ENCODE results near the gene MGMT. TPM values are rescaled to one million over a fixed set of nuclear protein-coding genes. Genes with fewer than 3 reads are reported as not detected.

MGMT gene
- total RNA-seq, 3 donors from 2014 or later = 15.4 to 17.5 (median 16.3) TPM

DNA sequence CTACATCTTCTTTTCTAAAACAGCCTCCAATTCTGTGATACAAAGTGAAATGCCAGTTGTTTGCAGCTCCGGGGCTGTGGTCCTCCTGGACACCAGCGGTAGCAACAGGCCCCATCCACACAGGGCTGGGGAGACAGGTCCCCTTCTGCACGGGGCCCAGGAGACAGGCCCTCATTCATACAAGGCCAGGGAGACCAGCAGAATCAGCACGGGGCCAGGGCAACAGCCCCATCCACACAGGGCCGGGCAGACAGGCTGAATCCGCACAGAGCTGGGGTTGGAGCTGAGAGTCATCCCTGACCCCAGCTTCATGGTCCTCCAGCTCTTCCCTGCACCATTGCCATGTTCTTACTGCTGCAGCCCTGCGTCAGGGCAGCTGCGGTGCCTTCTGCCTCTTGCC lies 238.6 kb downstream of the MGMT start:
- intact Hi-C loops (cut with DNase I, micrococcal nuclease) = no loop called here
- H3K9me3 ChIP-seq = no peaks in the 10 kb centered on the region
- TF ChIP-seq, protein P1, sequence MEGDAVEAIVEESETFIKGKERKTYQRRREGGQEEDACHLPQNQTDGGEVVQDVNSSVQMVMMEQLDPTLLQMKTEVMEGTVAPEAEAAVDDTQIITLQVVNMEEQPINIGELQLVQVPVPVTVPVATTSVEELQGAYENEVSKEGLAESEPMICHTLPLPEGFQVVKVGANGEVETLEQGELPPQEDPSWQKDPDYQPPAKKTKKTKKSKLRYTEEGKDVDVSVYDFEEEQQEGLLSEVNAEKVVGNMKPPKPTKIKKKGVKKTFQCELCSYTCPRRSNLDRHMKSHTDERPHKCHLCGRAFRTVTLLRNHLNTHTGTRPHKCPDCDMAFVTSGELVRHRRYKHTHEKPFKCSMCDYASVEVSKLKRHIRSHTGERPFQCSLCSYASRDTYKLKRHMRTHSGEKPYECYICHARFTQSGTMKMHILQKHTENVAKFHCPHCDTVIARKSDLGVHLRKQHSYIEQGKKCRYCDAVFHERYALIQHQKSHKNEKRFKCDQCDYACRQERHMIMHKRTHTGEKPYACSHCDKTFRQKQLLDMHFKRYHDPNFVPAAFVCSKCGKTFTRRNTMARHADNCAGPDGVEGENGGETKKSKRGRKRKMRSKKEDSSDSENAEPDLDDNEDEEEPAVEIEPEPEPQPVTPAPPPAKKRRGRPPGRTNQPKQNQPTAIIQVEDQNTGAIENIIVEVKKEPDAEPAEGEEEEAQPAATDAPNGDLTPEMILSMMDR (IDR thresholded peaks at IDR 0.05) = no peak
- no peak for ATAC-seq
- H3K4me1 ChIP-seq (ENCODE audit: low read depth) = peaks cover 7% of the 10 kb centered on the region
- H3K4me3 ChIP-seq = no peak overlapping the region
- no peaks in the 10 kb centered on the region for H3K36me3 ChIP-seq (ENCODE audit: low read depth)
- no peak for DNase-seq

DNA sequence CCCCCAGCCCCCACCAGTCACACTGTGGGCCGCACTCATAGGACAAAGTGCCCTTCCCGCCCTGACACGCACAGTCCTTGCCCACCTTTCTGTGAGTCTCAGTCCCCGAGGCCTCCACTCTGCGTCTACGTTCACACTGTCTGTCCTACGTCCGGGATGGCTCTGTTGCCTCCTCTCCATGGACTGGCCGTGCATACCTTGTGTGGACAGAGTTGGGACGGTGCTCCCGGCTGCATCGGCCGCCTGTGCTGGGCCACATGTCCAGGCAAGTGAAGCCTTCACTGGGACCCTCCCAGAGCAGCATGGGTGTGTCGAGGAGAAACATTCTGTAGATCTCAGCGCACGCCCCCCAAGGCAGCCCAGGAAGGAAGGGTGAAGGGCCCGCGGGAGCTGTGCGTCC lies 239.0 kb downstream of the MGMT start:
- peaks cover 7% of the 10 kb centered on the region for H3K4me1 ChIP-seq (ENCODE audit: low read depth)
- no peaks in the 10 kb centered on the region for H3K9me3 ChIP-seq
- intact Hi-C loops (cut with DNase I, micrococcal nuclease) = no loop called here
- no peak overlapping the region for H3K4me3 ChIP-seq
- DNase-seq (no peak), ATAC-seq (no peak)
- TF ChIP-seq, protein P1 (IDR thresholded peaks at IDR 0.05) = no peak
- H3K36me3 ChIP-seq (ENCODE audit: low read depth) = no peaks in the 10 kb centered on the region

DNA sequence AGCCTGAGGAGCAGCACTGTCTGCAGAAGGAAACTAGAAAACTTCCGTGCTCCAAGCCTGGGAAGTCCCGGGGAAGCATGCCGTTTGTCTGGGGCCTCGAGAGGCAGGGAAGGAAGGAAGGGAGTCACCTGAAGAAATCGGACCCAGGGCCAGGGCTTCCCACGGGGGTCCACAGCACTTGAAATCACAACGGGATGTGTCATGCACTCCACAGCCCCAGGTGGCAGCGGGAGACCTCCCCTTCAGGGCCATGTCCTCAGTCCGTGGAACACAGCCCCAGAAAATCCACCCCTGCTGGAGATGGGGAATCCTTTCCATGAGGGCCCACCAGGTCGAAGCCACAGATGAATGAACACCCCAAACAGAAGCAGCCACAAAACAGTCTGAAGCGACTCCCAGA lies 239.5 kb downstream of the MGMT start:
- Histone ChIP-seq H3K9me3 (no peaks in the 10 kb centered on the region), H3K4me1 (ENCODE audit: low read depth) (peaks cover 7% of the 10 kb centered on the region), H3K4me3 (no peak overlapping the region), H3K36me3 (ENCODE audit: low read depth) (no peaks in the 10 kb centered on the region)
- DNase-seq = no peak
- intact Hi-C loops (cut with DNase I, micrococcal nuclease) = no loop called here
- TF ChIP-seq, protein P1 (IDR thresholded peaks at IDR 0.05) = no peak
- no peak for ATAC-seq

DNA sequence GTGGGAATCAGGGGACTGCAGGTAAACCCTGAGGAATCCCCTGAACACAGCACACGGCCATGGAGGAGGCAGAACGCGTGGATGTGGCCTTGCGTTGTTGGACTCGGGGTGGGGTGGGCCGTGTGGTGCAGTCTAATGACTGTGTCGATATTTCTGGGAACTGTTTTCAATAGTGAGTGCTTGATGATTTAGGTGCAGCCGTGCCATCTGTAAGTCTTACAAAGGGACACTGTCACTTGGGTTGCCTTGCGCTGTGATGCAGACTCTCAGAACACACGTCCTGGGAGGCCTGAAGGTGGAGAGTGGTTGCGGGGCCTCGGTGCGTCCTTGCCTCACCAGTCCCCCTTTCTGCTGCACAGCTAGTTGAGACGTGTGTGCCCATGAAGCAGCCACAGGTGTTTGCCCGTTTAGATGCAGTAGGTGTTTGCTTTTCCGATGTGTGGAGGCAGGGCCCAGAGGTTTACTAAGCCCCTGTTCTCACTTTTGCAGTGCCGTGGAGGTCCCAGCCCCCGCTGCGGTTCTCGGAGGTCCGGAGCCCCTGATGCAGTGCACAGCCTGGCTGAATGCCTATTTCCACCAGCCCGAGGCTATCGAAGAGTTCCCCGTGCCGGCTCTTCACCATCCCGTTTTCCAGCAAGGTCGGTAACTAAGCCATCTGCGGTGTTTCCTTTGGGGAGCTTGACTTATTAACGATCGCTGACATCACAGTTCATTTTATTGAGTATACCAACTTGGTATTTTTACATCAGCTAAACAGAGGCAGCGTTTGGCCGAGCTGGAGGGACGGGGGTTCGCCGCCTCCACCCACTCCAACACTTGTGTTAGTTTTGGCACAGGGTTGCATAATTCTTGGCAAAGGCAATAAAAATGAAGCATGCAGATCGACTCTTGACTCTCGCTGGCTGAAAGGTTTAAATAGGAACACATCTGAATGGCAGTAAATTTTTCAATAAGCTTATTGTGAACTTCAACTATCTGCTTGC lies 240.7 kb downstream of the MGMT start:
- DNase-seq (no peak), ATAC-seq (peak; percentile 37)
- Histone ChIP-seq H3K36me3 (ENCODE audit: low read depth) (no peaks in the 10 kb centered on the region), H3K4me1 (ENCODE audit: low read depth) (peaks cover 7% of the 10 kb centered on the region), H3K4me3 (no peak overlapping the region), H3K9me3 (no peaks in the 10 kb centered on the region)
- intact Hi-C loops (cut with DNase I, micrococcal nuclease) = no loop called here
- TF ChIP-seq, protein P1 (IDR thresholded peaks at IDR 0.05) = no peak

DNA sequence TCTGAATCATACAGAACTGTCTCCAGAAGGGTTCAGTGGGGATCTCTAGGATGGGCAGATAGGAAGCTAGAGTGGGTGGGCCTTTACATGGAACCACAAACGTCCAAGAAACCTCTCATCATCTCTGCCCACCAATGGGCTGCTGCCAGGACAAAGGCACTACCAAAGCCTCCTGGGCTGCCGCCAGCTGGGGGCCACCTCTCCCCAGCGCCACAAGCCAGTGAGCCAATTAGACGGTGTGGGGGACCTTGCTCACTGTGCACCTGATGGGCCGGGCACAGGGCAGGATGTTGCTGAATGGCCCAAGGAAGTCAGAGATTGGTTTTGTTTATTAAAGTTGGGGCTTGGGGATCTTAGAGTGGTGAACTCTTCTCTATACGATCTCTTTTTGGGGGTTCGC lies 242.1 kb downstream of the MGMT start:
- DNase-seq = no peak
- no peaks in the 10 kb centered on the region for H3K9me3 ChIP-seq
- H3K4me1 ChIP-seq (ENCODE audit: low read depth) = peaks cover 7% of the 10 kb centered on the region
- H3K4me3 ChIP-seq = no peak overlapping the region
- H3K36me3 ChIP-seq (ENCODE audit: low read depth) = no peaks in the 10 kb centered on the region
- intact Hi-C loops (cut with DNase I, micrococcal nuclease) = no loop called here
- TF ChIP-seq, protein P1 (IDR thresholded peaks at IDR 0.05) = no peak
- no peak for ATAC-seq

Measured in mucosa of descending colon (tissue), 3 donors.